SK-N-SH (cell line): ENCODE data around the gene POU2F3.
"Not testable (repeated sequence)": the region's sequence is repeated elsewhere in the genome, so short reads cannot be mapped to it uniquely, and the experiment has no call there.

Experiments
- CHD2 ChIP-seq: fragments of 150-350 bp; IDR thresholded peaks from 2 replicates; pipeline ENCODE4 v1.6.1; 2018; ENCODE audit warnings: low read length; ENCODE audit not compliant: partially characterized antibody
- CTCF ChIP-seq: fragments of 200-600 bp; sonication (generic); IDR thresholded peaks from 2 replicates; pipeline ENCODE4 v1.6.1; 2017; ENCODE audit warnings: antibody characterized with exemption, mild to moderate bottlenecking, moderate library complexity
- GATA2 ChIP-seq: sonication (generic); formaldehyde crosslinking; IDR thresholded peaks from 2 replicates; pipeline ENCODE4 v1.5.0; 2020; ENCODE audit warnings: mild to moderate bottlenecking, missing genetic modification reagents
- NFIC ChIP-seq: IDR thresholded peaks from 2 replicates; pipeline ENCODE4 v1.4.0; 2012; ENCODE audit warnings: borderline replicate concordance
- RCOR1 ChIP-seq: fragments of 150-350 bp; IDR thresholded peaks from 2 replicates; pipeline ENCODE4 v1.6.1; 2017; ENCODE audit warnings: antibody characterized with exemption, low read length
- RFX5 ChIP-seq: IDR thresholded peaks from 2 replicates; pipeline ENCODE4 v1.6.1; 2012; ENCODE audit warnings: mild to moderate bottlenecking, improper control_type of control experiment, low read length
- SIN3A ChIP-seq: IDR thresholded peaks from 2 replicates; pipeline ENCODE4 v1.6.1; 2012; ENCODE audit warnings: low read depth, mild to moderate bottlenecking, low read length, moderate library complexity, borderline replicate concordance
- TAF1 ChIP-seq: IDR thresholded peaks from 2 replicates; pipeline ENCODE4 v1.6.1; 2012; ENCODE audit warnings: low read depth, mild to moderate bottlenecking, low read length, moderate library complexity, borderline replicate concordance

GRCh38 chr11:120273956-120274355 is 34.0 kb downstream of the POU2F3 start:
- TF ChIP-seq CTCF; RCOR1; TAF1; NFIC; GATA2 (CRISPR knock-in tag); CHD2; SIN3A; RFX5: not testable (repeated sequence)
